Activated CD4-positive, alpha-beta T cell treated with anti-CD3 and anti-CD28 coated beads for 4 hours (primary cell): Measurements from ENCODE around the gene ACAT2.
"Not testable (repeated sequence)": the region's sequence is repeated elsewhere in the genome, so short reads cannot be mapped to it uniquely, and the experiment has no call there.

ENCODE experiments used
- DNase-seq, 2 donors: peaks; one replicate each; pipeline ENCODE4 v3.0.0-alpha.2; 2020

The ACAT2 gene

DNA sequence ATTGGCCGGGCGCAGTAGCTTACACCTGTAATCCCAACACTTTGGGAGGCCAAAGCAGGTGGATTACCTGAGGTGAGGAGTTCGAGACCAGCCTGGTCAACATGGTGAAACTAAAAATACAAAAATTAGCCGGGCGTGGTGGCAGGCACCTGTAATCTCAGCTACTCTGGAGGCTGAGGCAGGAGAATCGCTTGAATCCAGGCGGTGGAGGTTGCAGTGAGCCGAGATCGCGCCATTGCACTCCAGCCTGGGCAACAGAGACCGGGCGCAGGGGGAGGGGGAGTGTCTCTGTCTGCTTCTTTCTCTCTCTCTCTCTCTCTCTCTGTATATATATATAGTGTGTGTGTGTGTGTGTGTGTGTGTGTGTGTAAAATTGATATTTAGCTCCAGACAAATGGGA lies 29.3 kb upstream of the ACAT2 start:
- DNase-seq, result not testable (repeated sequence)

DNA sequence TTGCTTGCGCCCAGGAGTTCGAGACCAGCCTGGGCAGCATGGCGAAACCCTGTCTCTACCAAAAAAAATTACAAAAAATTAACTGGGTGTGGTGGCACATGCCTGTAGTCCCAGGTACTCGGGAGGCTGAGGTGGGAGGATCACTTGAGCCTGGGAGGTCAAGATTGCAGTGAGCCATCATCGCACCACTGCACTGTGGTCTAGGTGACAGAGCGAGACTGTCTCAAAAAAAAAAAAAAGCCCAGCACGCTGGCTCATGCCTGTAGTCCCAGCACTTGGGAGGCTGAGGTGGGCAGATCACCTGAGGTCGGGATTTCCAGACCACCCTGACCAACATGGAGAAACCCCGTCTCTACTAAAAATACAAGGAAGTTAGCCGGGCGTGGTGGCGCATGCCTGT lies 28.4 kb upstream of the ACAT2 start:
- not testable (repeated sequence) for DNase-seq

DNA sequence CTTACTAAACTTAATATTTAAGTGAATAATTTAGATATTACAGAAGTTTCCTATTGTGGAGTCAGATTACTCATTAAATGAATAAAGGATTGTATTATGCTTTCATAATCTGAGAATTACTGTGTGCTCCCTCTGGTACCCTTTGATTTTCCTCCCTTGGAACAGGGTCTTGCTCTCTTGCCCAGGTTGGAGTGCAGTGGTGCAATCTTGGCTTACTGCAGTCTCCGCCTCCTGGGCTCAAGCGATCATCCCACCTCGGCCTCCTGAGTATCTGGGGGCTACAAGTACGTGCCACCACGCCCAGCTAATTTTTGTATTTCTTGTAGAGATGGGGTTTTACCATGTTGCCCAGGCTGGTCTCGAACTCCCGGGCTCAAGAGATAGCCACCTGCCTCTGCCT lies 24.9 kb upstream of the ACAT2 start:
- DNase-seq, result no peak

DNA sequence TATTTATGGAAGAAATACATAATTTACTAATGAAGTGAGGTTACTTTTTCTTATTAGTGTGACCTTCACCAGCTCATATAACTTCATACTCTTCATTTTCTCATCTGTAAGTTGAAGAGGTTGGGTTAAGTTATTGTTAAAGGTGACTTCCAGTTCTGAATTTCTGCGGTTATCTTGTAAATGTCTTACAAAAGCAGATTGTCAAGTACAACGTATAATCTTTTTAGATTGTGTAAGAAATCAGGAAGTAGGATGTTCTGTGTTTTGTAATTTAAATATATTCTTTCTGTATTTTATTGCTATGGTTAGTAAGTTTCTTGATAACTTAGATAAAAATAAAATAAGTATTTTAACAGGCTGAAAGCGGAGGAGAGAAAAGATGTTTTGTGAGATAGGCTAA lies 22.5 kb upstream of the ACAT2 start:
- DNase-seq, result no peak

DNA sequence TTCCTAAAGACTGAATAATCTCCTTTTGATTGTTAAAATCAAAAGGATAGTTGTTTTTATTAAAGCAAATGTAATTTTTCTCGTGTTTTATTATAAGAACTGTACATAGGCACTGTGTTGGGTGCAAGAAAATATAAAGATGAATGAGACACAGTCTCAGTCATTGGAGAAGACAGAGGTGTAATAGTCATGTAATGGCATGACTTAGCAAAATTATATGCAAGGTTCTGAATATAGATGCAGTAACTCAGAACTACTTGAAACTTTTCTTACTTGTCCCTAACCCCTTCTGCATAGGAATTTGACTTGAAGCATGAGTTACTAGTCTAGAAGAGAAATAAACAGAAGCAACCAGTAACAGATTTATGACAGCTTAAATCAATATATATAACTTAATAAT lies 19.7 kb upstream of the ACAT2 start:
- no peak for DNase-seq

DNA sequence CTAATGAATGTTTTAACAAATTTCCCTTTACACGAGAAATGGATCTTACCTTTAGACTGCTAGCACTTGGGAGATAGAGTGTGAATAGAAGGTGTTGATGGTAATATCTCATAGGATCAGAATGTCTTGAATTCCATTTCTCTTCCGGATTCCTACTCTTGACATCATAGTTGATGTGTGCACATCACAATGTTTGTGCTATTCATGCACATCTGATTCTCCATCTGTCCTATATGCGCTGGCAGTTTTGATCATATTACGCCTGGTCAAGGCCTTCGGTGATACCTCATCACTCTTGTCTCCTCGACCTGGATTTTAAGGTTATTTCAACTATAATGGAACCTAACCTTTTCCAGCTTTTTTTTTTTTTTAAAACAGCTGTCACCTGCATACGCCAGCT lies 16.8 kb upstream of the ACAT2 start:
- DNase-seq, result no peak

DNA sequence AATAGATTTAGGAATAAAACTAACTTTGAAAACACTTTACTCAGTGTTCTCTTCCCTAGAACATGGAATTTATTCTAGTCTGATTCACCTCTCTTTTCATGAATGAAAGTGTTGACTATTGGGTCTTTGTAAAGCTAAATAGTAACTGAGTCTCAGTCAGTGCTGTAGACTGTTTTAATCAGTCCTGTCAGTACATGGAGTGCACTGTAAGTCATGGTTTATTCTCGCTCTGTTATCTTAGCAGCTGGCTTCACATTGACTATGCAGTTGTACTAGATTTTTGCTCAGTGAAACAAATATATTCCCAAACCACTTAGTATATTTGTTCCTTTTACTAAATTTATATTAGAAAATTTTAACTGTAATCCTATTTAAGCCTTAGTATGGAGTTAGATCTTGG lies 15.1 kb upstream of the ACAT2 start:
- DNase-seq, result no peak

DNA sequence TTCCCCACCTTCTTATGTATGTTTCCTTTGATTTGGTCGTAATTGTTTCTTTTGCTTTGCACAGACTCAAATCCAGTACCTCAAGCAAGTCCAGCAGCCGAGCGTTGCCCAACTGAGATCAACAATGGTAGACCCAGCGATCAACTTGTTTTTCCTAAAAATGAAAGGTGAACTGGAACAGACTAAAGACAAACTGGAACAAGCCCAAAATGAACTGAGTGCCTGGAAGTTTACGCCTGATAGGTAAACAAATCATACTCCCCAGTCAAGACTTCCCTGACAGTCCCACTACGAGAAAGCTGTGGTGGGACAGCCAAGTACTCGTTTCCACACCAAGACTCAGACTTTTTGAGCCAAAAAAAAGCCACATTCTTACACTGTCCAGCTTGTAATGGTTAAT lies 13.7 kb upstream of the ACAT2 start:
- not testable (repeated sequence) for DNase-seq

DNA sequence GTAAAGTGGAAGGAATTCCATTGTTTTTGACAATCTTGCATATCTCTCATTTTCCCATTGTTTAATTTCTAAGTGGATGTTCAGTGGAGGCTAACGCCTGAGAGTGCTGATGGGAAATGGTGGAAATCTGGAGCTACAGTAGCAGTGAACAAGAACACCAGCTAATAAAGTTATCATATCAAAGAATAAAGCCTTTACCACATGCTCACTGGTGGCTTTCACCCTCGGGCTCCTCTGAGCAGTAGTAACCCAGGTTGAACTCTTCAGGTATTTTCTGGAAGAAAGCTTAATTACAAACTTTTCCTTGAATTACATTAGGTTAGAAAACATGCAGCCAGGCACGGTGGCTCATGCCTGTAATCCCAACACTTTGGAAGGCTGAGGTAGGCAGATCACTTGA lies 10.4 kb upstream of the ACAT2 start:
- DNase-seq, result no peak

DNA sequence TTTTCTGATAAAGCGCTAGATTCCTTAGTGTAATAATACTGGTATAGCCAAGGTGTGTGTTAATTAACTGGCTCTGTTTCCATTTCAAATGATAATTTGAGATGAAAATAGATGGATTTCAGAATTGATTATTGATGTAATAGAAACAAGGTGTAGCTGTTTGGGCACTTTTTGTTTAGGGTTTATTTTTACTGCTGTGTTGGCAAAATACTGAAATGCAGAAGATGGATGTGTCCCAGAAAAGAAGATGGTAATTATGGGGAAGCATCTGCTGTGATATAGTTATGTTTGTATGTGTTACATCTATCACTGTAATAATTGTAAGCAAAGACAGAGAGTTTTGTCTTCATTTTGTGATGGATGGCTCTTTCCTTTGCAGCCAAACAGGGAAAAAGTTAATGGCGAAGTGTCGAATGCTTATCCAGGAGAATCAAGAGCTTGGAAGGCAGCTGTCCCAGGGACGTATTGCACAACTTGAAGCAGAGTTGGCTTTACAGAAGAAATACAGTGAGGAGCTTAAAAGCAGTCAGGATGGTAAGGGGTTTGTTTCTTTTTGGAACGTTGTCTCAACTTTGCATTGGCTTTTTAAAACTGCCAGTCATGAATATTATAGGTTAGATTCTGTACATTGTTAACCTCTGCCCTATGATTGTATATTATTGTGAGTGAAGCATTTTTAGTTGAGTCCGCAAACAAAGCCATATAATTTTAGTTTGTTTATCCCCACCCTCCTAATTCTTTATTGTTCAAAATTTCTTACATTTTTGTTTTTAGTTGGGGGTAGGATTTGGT lies 8.6 kb upstream of the ACAT2 start:
- DNase-seq, result no peak

DNA sequence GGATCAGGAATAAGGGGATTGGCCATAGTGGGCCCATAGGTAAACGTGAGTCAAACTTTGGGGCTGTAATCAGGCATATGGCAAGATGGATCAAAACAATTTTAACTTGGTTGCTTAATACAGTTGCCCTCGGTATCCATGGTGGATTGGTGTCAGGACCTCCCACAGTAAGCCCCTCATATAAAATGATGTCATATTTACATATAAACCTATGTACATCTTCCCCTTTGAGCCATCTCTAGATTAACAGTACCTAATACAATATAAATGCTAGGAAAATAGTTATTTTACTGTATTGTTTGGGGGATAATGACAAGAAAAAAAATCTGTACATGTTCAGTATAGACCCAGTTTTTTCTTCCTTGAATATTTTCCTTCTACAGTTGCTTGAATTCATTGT lies 7.4 kb upstream of the ACAT2 start:
- no peak for DNase-seq

DNA sequence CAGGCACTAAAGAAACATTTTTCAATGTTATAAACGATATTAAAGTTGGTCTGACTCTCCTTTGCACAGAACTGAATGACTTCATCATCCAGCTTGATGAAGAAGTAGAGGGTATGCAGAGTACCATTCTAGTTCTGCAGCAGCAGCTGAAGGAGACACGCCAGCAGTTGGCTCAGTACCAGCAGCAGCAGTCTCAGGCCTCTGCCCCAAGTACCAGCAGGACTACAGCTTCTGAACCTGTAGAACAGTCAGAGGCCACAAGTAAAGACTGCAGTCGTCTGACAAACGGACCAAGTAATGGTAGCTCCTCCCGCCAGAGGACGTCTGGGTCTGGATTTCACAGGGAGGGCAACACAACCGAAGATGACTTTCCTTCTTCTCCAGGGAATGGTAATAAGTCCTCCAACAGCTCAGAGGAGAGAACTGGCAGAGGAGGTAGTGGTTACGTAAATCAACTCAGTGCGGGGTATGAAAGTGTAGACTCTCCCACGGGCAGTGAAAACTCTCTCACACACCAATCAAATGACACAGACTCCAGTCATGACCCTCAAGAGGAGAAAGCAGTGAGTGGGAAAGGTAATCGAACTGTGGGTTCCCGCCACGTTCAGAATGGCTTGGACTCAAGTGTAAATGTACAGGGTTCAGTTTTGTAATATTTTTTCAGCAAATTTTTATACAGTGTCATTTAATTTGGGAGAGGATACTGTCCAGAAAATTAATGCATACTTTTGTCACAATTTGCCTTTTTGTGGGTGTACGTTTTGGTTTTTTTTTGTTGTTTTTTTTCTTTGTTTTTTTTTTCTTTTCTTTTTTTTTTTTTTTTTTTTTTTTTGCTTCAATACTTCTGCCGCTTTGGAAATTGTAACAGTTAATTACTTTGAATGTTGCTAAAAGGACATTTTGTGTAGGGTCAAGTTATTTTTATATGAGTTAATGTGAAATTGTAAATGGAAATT lies 6.6 kb upstream of the ACAT2 start:
- DNase-seq, result no peak

DNA sequence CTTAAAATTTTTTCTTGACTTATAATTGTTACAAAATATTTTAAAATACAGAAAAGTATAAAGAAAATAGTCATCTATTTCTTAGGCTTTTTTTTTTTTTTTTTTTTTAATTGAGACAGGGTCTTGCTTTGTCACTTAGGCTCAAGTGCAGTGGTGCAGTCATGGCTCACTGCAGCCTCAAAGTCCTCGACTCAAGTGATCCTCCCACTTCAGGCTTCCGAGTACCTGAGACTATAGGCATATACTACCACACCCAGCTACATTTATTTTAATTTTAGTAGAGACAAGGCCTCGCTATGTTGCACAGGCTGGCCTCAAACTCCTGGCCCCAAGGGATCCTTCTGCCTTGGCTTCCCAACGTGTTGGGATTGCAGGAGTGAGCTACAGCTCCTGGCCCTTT lies 5.3 kb upstream of the ACAT2 start:
- no peak for DNase-seq

DNA sequence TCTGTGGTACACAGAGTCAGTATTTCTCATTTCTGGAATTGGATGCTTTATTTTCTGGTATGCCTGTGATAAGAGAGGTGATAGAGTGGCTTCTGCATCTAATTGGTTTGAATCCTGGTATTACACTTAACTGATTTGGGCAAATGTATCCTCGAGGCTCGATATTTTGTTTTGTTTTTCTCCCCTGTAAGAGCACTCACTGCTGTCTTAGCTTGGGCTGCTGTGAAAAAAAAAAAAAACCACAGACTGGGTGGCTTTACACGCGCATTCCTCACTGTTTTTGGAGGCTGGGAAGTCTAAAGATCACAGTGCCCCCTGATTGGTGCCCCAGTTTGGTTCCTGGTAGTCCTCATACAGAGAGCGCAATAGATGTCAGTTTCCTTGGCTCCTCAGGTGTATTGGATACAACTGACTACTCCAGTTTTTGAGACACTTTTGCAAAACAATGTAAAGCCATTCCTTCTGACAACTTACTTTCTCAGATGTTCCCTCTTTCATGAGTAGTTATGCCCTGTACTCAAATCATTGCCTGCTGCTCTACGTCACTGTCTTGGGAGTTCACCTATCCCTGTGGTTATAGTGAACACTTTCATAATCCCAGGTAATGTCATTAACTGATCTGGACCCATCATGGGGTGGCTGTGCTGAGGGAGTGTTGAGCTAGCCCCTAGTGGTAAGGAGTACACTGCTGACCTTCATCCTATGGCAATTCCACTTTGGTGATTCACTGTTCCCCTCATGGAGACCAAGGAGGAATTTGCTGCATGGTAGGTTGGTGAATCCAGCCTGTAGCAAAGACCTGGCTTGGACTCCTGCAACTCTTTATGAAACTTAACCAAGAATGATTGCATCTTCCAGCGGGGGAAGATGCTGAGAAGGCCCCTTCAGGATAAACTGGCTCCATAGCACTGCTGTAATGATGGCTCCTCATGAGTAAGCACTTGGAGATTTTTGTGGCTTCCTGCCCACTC lies 3.5 kb upstream of the ACAT2 start:
- DNase-seq, result no peak

DNA sequence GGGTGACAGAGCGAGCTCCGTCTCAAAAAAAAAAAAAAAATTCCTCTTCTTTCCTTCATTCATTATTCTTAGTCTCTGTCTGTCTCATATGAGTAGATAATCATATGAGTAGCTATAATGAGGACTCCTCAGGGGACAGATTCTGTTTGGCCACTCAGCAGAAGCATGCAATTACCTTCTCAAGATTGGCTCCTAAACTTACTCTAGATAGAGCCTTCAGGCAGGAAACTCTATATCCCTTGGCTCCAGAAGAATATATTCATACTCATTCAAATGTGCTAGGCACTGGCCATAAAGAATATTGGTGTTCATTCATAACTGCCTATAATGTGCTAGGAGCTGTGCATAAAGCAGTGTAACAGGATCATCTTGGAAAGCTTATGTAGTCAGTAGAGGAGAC lies 2.2 kb upstream of the ACAT2 start:
- DNase-seq, result no peak

DNA sequence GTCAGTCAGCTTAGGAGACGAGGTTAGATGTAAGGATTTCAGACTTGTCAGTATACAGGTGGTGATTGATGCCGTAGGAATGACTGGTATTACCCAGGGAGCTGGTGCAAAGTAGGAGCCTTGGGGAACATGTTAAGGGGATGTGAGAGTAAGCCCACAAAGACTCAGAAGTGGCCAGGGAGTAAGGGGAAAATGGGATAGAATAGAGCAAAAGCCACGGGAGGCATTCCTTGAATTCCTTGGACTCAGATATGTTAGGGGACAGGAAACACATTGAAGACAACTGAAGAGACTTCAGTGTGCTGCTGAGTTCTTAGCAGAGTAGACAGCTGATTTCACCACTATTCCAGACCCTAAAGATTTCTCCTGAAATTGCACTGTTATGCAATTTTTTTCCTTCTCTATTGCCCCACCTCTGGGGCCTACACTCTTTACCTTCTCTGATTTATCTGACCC lies 1.2 kb upstream of the ACAT2 start:
- no peak for DNase-seq

DNA sequence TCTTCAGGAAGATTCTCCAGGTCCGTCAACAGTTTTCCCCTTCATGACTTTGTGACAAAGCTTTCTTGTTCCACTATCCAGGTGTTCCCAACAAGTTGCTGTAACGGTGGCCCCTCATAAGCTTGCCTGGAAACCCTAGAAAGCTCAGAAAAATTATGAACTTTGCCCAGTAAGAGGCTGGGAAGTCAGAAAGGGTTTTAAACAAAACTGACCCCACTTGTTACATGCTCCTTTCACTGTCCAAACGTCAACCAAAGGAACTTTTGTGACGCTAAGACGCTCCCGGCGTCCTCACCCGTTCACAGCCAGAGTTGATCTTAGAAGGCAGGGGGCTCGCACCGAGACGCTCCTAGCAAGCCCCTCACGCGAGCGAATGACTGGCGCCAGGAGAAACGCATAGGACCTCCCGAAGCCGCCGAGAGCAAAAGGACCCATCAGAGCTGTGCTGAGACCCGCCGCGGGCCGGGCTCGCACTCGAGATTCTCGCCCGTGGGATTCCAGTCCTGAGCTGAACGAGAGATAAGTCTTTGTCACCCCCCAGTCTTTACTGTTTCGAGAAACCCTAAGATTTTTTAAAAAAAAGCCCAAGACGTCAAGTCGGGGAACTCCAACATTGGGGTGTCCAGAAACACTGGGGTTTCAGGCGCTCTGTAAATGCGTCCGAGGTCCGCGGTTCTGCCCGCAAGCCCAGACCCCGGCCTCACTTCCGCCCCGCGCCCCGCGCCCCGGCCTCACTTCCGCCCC lies 544 bp upstream of the ACAT2 start:
- DNase-seq, result no peak

DNA sequence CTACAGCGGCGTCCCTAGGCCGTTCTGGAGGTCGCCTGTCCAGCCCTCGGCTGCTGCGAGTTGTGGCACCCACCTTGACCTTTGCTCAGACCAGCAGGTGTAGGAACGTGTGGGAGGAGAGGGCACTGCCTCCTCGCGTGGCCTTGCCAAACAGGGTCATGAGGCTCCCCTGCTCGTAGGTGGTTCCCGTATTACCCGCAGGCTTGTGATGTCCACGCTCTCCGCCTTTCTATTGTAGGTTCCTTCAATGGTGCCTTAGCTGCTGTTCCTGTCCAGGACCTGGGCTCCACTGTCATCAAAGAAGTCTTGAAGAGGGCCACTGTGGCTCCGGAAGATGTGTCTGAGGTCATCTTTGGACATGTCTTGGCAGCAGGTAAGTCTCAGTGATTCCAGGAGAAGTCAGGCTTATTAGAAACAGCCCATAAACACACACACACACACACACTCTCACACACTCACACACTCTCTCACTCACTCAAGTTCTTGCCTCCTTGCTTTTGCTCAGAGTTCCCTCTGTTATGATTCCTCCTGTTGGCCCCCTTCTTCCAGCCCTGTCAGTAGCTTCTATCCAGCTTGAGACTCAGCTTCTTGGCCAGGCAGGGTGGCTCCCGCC lies 942 bp downstream of the ACAT2 start:
- DNase-seq, result no peak

DNA sequence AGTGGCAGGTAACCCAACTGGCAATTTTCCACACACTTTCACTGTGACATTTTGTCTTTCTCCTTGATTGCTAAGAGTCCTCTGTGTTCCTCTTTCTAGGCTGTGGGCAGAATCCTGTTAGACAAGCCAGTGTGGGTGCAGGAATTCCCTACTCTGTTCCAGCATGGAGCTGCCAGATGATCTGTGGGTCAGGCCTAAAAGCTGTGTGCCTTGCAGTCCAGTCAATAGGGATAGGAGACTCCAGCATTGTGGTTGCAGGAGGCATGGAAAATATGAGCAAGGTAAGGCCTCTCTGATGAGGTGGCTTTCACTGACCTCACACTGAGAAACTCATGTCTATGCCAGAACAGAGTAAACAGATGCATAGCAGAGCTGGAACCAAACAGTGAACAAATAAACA lies 5.1 kb downstream of the ACAT2 start:
- DNase-seq, result no peak

DNA sequence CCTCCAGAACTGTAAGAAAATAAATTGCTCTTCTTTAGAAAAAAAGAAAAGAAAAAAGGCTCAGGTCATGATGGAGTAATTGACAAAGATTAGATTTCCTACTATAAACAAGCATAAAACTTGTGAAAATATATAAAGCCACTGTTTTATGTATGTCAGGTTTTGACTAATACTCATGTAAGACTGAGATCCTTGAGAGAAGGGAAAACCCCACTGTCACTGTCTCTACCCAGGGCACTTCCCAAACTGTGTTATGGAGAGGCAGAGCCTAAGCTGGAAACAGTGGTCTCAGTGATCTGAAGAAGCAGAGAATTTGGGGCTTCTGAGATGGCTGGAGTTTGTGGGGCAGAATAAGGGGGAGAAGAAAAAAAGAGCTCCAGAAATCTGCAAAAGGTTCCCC lies 7.6 kb downstream of the ACAT2 start:
- DNase-seq, result no peak

DNA sequence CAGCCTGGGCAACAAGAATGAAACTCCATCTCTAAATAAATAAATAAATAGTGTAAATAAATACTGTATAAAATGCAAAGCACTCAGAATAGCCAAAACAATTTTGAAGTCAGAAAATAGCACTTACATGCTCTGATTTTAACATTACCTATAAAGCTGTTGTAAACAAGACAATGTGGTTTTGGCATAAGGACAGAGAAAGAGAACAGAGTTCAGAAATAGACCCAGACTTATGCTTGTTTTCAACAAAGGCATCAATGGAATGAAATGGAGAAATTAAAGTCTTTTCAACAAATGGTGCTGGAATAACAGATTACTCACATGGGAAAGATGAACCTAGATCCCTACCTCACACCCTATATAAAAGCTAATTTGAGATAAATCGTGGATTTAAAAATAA lies 10.4 kb downstream of the ACAT2 start:
- DNase-seq, result no peak
